Ovary (tissue), 9 donors: Measurements from ENCODE around the gene NPRL2. TPM values are rescaled to one million over a fixed set of nuclear protein-coding genes. Genes with fewer than 3 reads are reported as not detected.
A peak's percentile ranks its signal among the peaks of the same experiment; 100 is the strongest.

Source experiments
- DNase-seq, 5 donors: peaks; one replicate each; pipeline ENCODE4 v3.0.0-alpha.2; 2019 to 2020
- H3K27ac ChIP-seq, 2 donors: fragments of 200-600 bp; one replicate each; pipeline versions ENCODE4 v1.5.1 to v1.8.0; 2019 to 2022
- H3K27me3 ChIP-seq: fragments of 200-600 bp; one replicate; pipeline ENCODE4 v1.8.0; 2022
- H3K36me3 ChIP-seq: fragments of 200-600 bp; sonication (generic); one replicate; pipeline ENCODE4 v1.5.1; 2019
- H3K4me1 ChIP-seq: one replicate; pipeline ENCODE4 v1.8.1; 2013; ENCODE audit warnings: mild to moderate bottlenecking, moderate library complexity; ENCODE audit not compliant: insufficient read depth
- H3K4me3 ChIP-seq: fragments of 200-600 bp; sonication (generic); one replicate; pipeline ENCODE4 v1.5.1; 2017
- H3K9me3 ChIP-seq, 2 donors: fragments of 200-600 bp in 1 of 2; sonication (generic) in 1 of 2; one replicate each; pipeline versions ENCODE4 v1.5.1 to v1.8.1; 2013 to 2019; ENCODE audit warnings: mild to moderate bottlenecking in 1 of 2, moderate library complexity in 1 of 2
- EP300 ChIP-seq: sonication (generic); formaldehyde crosslinking; IDR thresholded peaks from one replicate; pipeline ENCODE4 v1.6.1; 2017; ENCODE audit warnings: antibody characterized with exemption
- POLR2A ChIP-seq: fragments of 450-650 bp; IDR thresholded peaks from one replicate; pipeline ENCODE4 v1.6.1; 2017; ENCODE audit warnings: antibody characterized with exemption, mild to moderate bottlenecking, moderate library complexity
- WGBS, 3 donors: extraction: QIAGEN DNeasy Blood & Tissue Kit in 1 of 3; methylation state at CpG; one replicate each; pipeline versions ENCODE4 v1.1.5 to v1.1.7; 2013 to 2017; 5-methylcytosine and 5-hydroxymethylcytosine counted together
- intact Hi-C, 4 donors: fragments of 100-400 bp; cut with DNase I; formaldehyde crosslinking; loops; one replicate each; pipeline versions ENCODE4 v1.11.0 to v1.15.1; 2022 to 2023
- polyA plus RNA-seq, 2 donors: library from polyadenylated mRNA; stranded (reverse); fragments of 200-250 nt in 1 of 2; fragments of 350-450 nt in 1 of 2; fragmentation: Illumina TruSeq in 1 of 2; extraction: RNeasy Lipid Tissue Mini Kit (QIAGEN cat#74804) in 1 of 2; gene quantifications; one replicate each; pipeline ENCODE4 v1.2.3, GENCODE V29; 2013 to 2014
- total RNA-seq, 7 donors: library from RNA; depleted of rRNA in 2 of 7; stranded (reverse); fragments of >200 nt in 2 of 7; fragmentation: NEBNext Ultra II Directional in 3 of 7; extraction: Animal tissue kit (Norgen Biotek cat#: 25700) in 3 of 7; gene quantifications; one replicate each; pipeline versions ENCODE4 v1.1.0 to v1.2.4, GENCODE V29; 2016 to 2023
- TF ChIP-seq, protein P1 (sequence below), 3 donors: fragments of 450-650 bp in 2 of 3; fragments of 200-600 bp in 1 of 3; IDR thresholded peaks; one replicate each; pipeline versions ENCODE4 v1.5.1 to v1.8.0; 2016 to 2022; ENCODE audit warnings: antibody characterized with exemption in 3 of 3, mild to moderate bottlenecking in 1 of 3
- donor health status: DM: no; HTN: no; CAD: no; lungs with moderate emphysema.
- donor health status: DM: no; HTN: no; CAD: no.
- donor health status: Bipolar disorder and iron deficiency.
- donor health status: DM: yes; HTN: yes; CAD: no.
- donor health status: DM: no; HTN: no; CAD: no.
- donor health status: DM: yes; HTN: yes; CAD: no.

The NPRL2 gene
- total and polyA plus RNA-seq, 9 donors = 19.4 to 26.3 (median 21.9) TPM

DNA sequence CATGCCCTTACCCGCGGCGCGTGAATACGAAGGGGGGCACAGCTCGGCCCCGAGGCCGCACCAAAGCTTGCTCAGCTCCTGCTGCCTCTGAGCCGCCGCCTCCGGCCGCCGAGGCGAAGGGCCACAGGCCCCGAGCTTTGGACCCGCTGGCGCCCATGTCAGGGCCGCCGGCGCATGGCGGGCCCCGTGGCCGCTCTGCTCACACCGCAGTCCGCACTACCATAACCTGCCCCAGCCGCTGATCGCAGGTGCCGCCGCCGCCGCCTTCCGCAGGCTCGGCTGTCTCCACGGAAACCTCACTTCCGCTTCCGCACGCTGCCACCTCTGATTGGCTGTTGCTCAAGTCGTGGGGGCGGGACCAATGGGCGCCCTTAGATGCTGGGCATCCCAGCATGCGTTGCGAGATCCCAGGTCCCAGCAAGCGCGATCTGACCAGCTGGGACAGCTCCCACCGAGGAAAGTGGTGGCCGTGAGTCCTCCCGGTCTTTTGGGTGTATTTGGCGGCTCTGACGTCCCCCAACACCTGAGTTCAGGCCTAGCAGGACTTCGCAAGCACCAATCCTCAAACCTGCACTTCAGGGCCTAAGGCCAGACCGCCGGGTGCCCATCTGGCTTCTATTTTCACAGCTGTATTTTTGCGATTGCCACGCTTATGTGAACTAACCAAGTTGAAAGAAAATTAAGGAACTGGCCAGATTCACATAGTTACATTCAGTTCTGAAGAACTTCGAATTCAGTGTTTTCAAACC is 22.5 kb downstream of the NPRL2 start, which contains the start of gene TUSC2:
Gene TUSC2 (minus strand): TSS at position 281 of the 749 bp plus-strand sequence. CDS start 124 bp downstream, at position 157.
- intact Hi-C loops = loop anchor here in 1 of 4 donors (10.0 kb wide), 1 partner anchor 63 kb away; the partner anchor contains the start of gene SEMA3B
- 1 to 2% (median 1%) methylated on average over 43 to 55 of the region's 55 CpGs for WGBS, 3 donors
- TF ChIP-seq POLR2A = peak; percentile 66
- TF ChIP-seq, protein P1, sequence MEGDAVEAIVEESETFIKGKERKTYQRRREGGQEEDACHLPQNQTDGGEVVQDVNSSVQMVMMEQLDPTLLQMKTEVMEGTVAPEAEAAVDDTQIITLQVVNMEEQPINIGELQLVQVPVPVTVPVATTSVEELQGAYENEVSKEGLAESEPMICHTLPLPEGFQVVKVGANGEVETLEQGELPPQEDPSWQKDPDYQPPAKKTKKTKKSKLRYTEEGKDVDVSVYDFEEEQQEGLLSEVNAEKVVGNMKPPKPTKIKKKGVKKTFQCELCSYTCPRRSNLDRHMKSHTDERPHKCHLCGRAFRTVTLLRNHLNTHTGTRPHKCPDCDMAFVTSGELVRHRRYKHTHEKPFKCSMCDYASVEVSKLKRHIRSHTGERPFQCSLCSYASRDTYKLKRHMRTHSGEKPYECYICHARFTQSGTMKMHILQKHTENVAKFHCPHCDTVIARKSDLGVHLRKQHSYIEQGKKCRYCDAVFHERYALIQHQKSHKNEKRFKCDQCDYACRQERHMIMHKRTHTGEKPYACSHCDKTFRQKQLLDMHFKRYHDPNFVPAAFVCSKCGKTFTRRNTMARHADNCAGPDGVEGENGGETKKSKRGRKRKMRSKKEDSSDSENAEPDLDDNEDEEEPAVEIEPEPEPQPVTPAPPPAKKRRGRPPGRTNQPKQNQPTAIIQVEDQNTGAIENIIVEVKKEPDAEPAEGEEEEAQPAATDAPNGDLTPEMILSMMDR (IDR thresholded peaks at IDR 0.05) = no peak
- TF ChIP-seq EP300 = no peak
- H3K36me3 ChIP-seq = no peaks in the 10 kb centered on the region
- no peaks in the 10 kb centered on the region for H3K27me3 ChIP-seq
- peak within 1 kb of the TSS; percentile 34 to 60 for H3K27ac ChIP-seq
- H3K4me1 ChIP-seq = peaks cover 6% of the 10 kb centered on the region
- no peaks in the 10 kb centered on the region for H3K9me3 ChIP-seq
- H3K4me3 ChIP-seq = peak within 1 kb of the TSS; percentile 84
- peak; percentile 95 to 98 (median 97) for DNase-seq

DNA sequence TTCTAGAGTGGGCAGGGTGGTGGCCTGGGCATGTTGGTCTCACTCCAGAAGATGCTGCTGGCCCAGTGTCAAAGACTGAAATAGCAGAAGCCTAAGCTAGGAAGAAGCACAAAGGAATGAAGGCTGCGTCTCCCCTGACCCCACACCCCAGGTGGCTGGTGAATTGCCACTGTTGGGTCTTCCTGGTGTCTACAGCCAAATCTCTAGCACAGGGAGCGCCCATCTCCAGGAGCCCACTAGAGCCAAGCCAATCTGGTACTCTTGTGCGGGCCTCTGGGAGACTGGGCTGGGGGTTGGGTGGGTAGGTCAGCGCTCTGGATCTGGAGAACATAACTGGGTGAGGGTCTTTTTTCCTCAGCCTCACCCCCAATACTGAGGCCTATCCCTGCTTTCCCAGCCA is 23.4 kb downstream of the NPRL2 start:
- no peak for TF ChIP-seq EP300
- TF ChIP-seq, protein P1 (IDR thresholded peaks at IDR 0.05) = no peak
- no peak for TF ChIP-seq POLR2A
- WGBS, 3 donors = 58 to 65% (median 65%) methylated on average over 4 of the region's 4 CpGs
- peaks cover 9% of the 10 kb centered on the region for H3K4me1 ChIP-seq
- H3K4me3 ChIP-seq = peak overlapping the region; percentile 84
- no peaks in the 10 kb centered on the region for H3K9me3 ChIP-seq
- H3K27me3 ChIP-seq = no peaks in the 10 kb centered on the region
- peak overlapping the region in 1 of 2 donors; percentile 34 for H3K27ac ChIP-seq
- peak in 1 of 5 donors; percentile 28 for DNase-seq
- no peaks in the 10 kb centered on the region for H3K36me3 ChIP-seq
- intact Hi-C loops = loop anchor here in 1 of 4 donors (10.0 kb wide), 1 partner anchor 62 kb away; the partner anchor contains the start of gene SEMA3B

DNA sequence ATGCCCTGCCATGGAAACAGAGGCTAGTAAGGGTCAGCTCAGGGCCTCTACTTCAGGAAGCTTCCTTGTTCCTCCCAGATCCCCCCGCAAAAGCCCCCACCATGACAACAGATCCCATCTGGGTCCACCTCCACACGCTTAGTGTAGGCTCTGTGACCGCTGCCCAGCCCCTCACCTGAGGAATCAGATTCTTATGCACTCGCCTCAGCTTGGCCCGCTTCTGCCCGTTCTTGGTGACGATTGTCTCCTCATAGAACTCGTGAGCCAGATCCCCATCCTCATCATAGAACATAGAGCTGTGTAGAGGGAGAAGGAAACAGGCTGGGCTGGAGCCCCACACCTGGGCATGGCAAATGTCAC is 24.4 kb downstream of the NPRL2 start:
- no peaks in the 10 kb centered on the region for H3K36me3 ChIP-seq

DNA sequence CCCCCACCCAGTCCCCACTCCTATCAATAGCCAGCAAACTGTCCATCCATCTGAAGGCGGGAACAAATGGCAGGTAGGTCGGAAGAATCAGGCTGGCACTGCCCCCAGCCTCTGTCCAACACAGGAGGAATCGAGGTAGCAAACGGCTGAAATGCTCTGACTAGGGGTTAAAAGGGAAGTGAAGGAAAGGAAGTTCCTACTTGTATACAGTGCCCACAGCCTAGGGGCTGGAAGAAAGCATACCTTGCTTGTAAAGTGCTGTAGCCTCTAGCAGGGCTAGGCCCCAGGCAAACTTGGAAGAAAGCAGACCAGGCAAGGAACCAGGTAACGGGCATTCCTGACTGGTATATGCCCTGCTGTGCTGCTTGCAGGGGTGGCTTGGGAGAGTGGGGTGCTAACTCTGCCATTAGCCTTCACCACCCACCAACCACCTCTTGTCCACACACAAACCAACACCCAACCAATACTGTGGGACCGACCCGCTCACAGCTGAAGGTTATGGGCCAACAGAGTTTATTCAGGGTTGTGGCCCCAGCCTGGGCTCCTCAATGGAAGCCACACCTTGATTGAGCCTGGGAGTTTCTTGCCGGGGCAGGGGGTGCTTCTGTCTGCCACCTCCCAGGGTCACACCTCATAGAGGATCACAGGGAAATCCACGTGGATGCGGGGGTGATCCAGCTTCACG is 24.9 kb downstream of the NPRL2 start:
- intact Hi-C loops = loop anchor here in 1 of 4 donors (10.0 kb wide), 1 partner anchor 61 kb away; the partner anchor contains the start of gene SEMA3B
- TF ChIP-seq POLR2A (no peak), EP300 (no peak)
- TF ChIP-seq, protein P1 (IDR thresholded peaks at IDR 0.05) = no peak
- no peak overlapping the region for H3K27ac ChIP-seq
- no peaks in the 10 kb centered on the region for H3K27me3 ChIP-seq
- no peak overlapping the region for H3K4me3 ChIP-seq
- no peaks in the 10 kb centered on the region for H3K36me3 ChIP-seq
- peaks cover 9% of the 10 kb centered on the region for H3K4me1 ChIP-seq
- H3K9me3 ChIP-seq = no peaks in the 10 kb centered on the region
- DNase-seq = no peak
- 83 to 88% (median 85%) methylated on average over 11 of the region's 11 CpGs for WGBS, 3 donors

More for the DNA sequence above, 24.4 kb downstream of the NPRL2 start:
- H3K27ac ChIP-seq = no peak overlapping the region
- H3K27me3 ChIP-seq = no peaks in the 10 kb centered on the region
- H3K4me3 ChIP-seq = no peak overlapping the region
- intact Hi-C loops = loop anchor here in 1 of 4 donors (10.0 kb wide), 1 partner anchor 61 kb away; the partner anchor contains the start of gene SEMA3B
- H3K9me3 ChIP-seq = no peaks in the 10 kb centered on the region
- TF ChIP-seq POLR2A (no peak), EP300 (no peak)
- TF ChIP-seq, protein P1 (IDR thresholded peaks at IDR 0.05) = no peak
- no peak for DNase-seq
- H3K4me1 ChIP-seq = peaks cover 9% of the 10 kb centered on the region
- 84 to 88% (median 86%) methylated on average over 8 of the region's 8 CpGs for WGBS, 3 donors
